ENCODE measurements around the gene ACADL.

Gene ACADL

GRCh38 chr2:210169516-210170195 is 55.6 kb downstream of the ACADL start:
- peak; percentile 92 for DNase-seq (ENCODE audit: low read depth)

GRCh38 chr2:210167227-210167626 is 58.0 kb downstream of the ACADL start:
- peak; percentile 29 for DNase-seq (ENCODE audit: low read depth)

- no peak for DNase-seq (ENCODE audit: low read depth)
These were observed 62.7 kb downstream of the ACADL start for GRCh38 chr2:210162466-210163124.

- no peak for DNase-seq (ENCODE audit: low read depth)
These were observed 66.2 kb downstream of the ACADL start for GRCh38 chr2:210159059-210159458.

- peak; percentile 3 for DNase-seq (ENCODE audit: low read depth)
These were observed 67.0 kb downstream of the ACADL start for GRCh38 chr2:210158236-210158635.

- DNase-seq (ENCODE audit: low read depth) = no peak
These were observed 67.7 kb downstream of the ACADL start for GRCh38 chr2:210157526-210157925.

GRCh38 chr2:210147614-210148013 is 77.6 kb downstream of the ACADL start:
- no peak for DNase-seq (ENCODE audit: low read depth)
